ENCODE data around the gene HSD11B2.

GRCh38 chr16:67393111-67393787 lies 37.7 kb upstream of the HSD11B2 start, which contains the start of gene TPPP3:
- no peak for TF ChIP-seq POLR2AphosphoS5 (IDR thresholded peaks at IDR 0.05; ENCODE audit: low read depth, low read length)
- TF ChIP-seq CTCF (IDR thresholded peaks at IDR 0.05): peak; percentile 62
- TF ChIP-seq, protein P1, sequence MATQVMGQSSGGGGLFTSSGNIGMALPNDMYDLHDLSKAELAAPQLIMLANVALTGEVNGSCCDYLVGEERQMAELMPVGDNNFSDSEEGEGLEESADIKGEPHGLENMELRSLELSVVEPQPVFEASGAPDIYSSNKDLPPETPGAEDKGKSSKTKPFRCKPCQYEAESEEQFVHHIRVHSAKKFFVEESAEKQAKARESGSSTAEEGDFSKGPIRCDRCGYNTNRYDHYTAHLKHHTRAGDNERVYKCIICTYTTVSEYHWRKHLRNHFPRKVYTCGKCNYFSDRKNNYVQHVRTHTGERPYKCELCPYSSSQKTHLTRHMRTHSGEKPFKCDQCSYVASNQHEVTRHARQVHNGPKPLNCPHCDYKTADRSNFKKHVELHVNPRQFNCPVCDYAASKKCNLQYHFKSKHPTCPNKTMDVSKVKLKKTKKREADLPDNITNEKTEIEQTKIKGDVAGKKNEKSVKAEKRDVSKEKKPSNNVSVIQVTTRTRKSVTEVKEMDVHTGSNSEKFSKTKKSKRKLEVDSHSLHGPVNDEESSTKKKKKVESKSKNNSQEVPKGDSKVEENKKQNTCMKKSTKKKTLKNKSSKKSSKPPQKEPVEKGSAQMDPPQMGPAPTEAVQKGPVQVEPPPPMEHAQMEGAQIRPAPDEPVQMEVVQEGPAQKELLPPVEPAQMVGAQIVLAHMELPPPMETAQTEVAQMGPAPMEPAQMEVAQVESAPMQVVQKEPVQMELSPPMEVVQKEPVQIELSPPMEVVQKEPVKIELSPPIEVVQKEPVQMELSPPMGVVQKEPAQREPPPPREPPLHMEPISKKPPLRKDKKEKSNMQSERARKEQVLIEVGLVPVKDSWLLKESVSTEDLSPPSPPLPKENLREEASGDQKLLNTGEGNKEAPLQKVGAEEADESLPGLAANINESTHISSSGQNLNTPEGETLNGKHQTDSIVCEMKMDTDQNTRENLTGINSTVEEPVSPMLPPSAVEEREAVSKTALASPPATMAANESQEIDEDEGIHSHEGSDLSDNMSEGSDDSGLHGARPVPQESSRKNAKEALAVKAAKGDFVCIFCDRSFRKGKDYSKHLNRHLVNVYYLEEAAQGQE (IDR thresholded peaks at IDR 0.05; ENCODE audit: insufficient read depth in 1 of 2, low read depth in 2 of 2, low read length in 1 of 2): no peak
- no peak for TF ChIP-seq SIN3A (IDR thresholded peaks at IDR 0.05; ENCODE audit: borderline replicate concordance, insufficient read depth, low read depth, low read length)
- no peak for TF ChIP-seq TCF7L2 (IDR thresholded peaks at IDR 0.05; ENCODE audit: low read depth, low read length)
